Small intestine (tissue), 7 donors: ENCODE results near the gene CXXC5. TPM values are rescaled to one million over a fixed set of nuclear protein-coding genes. Genes with fewer than 3 reads are reported as not detected.

ENCODE experiments used
- DNase-seq, 2 donors: peaks; one replicate each; pipeline versions ENCODE4 v3.0.0 to v3.0.0-alpha.2; 2013
- FAIRE-seq: peaks from 2 replicates; lab custom pipeline; 2012; peaks lifted over from hg19 to GRCh38; lab: Jason Lieb, UNC
- H3K27ac ChIP-seq, 3 donors: one replicate each; pipeline ENCODE4 v1.5.1; 2013; ENCODE audit warnings: low read length in 2 of 3, mild to moderate bottlenecking in 2 of 3, control low read depth in 1 of 3, inconsistent platforms in 1 of 3, low read depth in 1 of 3, moderate library complexity in 1 of 3
- H3K27me3 ChIP-seq, 3 donors: one replicate each; pipeline ENCODE4 v1.6.1; 2013; ENCODE audit warnings: low read length in 3 of 3, inconsistent platforms in 1 of 3; ENCODE audit not compliant: control insufficient read depth in 3 of 3, insufficient read depth in 3 of 3
- H3K36me3 ChIP-seq, 3 donors: one replicate each; pipeline ENCODE4 v1.6.1; 2013; ENCODE audit warnings: low read length in 3 of 3, inconsistent platforms in 1 of 3, low read depth in 1 of 3, mild to moderate bottlenecking in 1 of 3, moderate library complexity in 1 of 3; ENCODE audit not compliant: control insufficient read depth in 3 of 3, insufficient read depth in 2 of 3
- H3K4me1 ChIP-seq, 3 donors: one replicate each; pipeline ENCODE4 v1.6.1; 2013; ENCODE audit warnings: low read length in 2 of 3, inconsistent platforms in 1 of 3, low read depth in 1 of 3, mild to moderate bottlenecking in 1 of 3, moderate library complexity in 1 of 3; ENCODE audit not compliant: control insufficient read depth in 3 of 3, insufficient read depth in 2 of 3
- H3K4me3 ChIP-seq, 3 donors: one replicate each; pipeline ENCODE4 v1.5.1; 2013; ENCODE audit warnings: low read length in 3 of 3, control low read depth in 1 of 3, inconsistent platforms in 1 of 3, low read depth in 1 of 3, mild to moderate bottlenecking in 1 of 3, moderate library complexity in 1 of 3
- H3K9me3 ChIP-seq, 2 donors: one replicate each; pipeline ENCODE4 v1.6.1; 2013; ENCODE audit warnings: low read depth in 1 of 2, low read length in 1 of 2; ENCODE audit not compliant: control insufficient read depth in 2 of 2, insufficient read depth in 1 of 2
- WGBS, 3 donors: extraction: QIAGEN DNeasy Blood & Tissue Kit; methylation state at CpG; one replicate each; pipeline ENCODE4 v1.1.7; 2013; 5-methylcytosine and 5-hydroxymethylcytosine counted together
- polyA plus RNA-seq, 4 donors: library from polyadenylated mRNA; stranded (reverse) in 3 of 4; unstranded in 1 of 4; fragments of 200-250 nt in 3 of 4; fragments of 120-200 nt in 1 of 4; gene quantifications; one replicate each; pipeline versions ENCODE4 v1.2.1 to v1.2.3, GENCODE V29; 2013
- donor health status: healthy with polysubstance abuse.
- donor health status: control.
- donor health status: control.
- donor health status: Bipolar disorder and iron deficiency.
- donor health status: healthy.

The CXXC5 gene
- polyA plus RNA-seq, 4 donors: 3.8 to 89.4 (median 18.2) TPM

GRCh38 chr5:139639619-139640380, 8.3 kb upstream of the CXXC5 start:
- H3K36me3 ChIP-seq: peaks cover 0 to 13% (median 0%) of the 10 kb centered on the region in 3 donors
- DNase-seq (no peak), FAIRE-seq (no peak)
- H3K4me3 ChIP-seq: no peak overlapping the region
- WGBS, 3 donors: 69 to 73% (median 69%) methylated on average over 11 of the region's 11 CpGs
- H3K27ac ChIP-seq: peak overlapping the region in 1 of 3 donors; percentile 96
- H3K27me3 ChIP-seq: no peaks in the 10 kb centered on the region
- peaks cover 5 to 89% (median 15%) of the 10 kb centered on the region in 3 donors for H3K4me1 ChIP-seq
- no peaks in the 10 kb centered on the region for H3K9me3 ChIP-seq

- no peaks in the 10 kb centered on the region for H3K27me3 ChIP-seq
- WGBS, 3 donors: 90 to 94% (median 92%) methylated on average over 13 of the region's 13 CpGs
- no peak for FAIRE-seq
- peaks cover 5 to 94% (median 14%) of the 10 kb centered on the region in 3 donors for H3K4me1 ChIP-seq
- no peak overlapping the region for H3K4me3 ChIP-seq
- DNase-seq: no peak
- H3K27ac ChIP-seq: no peak overlapping the region
- no peaks in the 10 kb centered on the region for H3K9me3 ChIP-seq
- H3K36me3 ChIP-seq: peaks cover 0 to 9% (median 0%) of the 10 kb centered on the region in 3 donors
Observed at GRCh38 chr5:139640421-139641115, 7.6 kb upstream of the CXXC5 start.

- no peaks in the 10 kb centered on the region for H3K9me3 ChIP-seq
- peaks cover 0 to 9% (median 0%) of the 10 kb centered on the region in 3 donors for H3K36me3 ChIP-seq
- peak in 1 of 2 donors; percentile 39 for DNase-seq
- peak overlapping the region in 1 of 3 donors; percentile 87 for H3K27ac ChIP-seq
- H3K4me3 ChIP-seq: no peak overlapping the region
- peaks cover 5 to 94% (median 6%) of the 10 kb centered on the region in 3 donors for H3K4me1 ChIP-seq
- 90 to 91% (median 91%) methylated on average over 6 of the region's 6 CpGs for WGBS, 3 donors
- H3K27me3 ChIP-seq: no peaks in the 10 kb centered on the region
- no peak for FAIRE-seq
Observed at GRCh38 chr5:139641116-139642080, 6.8 kb upstream of the CXXC5 start.

GRCh38 chr5:139642213-139642612, 5.9 kb upstream of the CXXC5 start:
- H3K27me3 ChIP-seq: no peaks in the 10 kb centered on the region
- peaks cover 2 to 94% (median 3%) of the 10 kb centered on the region in 3 donors for H3K4me1 ChIP-seq
- peaks cover 0 to 9% (median 0%) of the 10 kb centered on the region in 3 donors for H3K36me3 ChIP-seq
- 17 to 46% (median 33%) methylated on average over 7 of the region's 7 CpGs for WGBS, 3 donors
- H3K9me3 ChIP-seq: no peaks in the 10 kb centered on the region
- FAIRE-seq: no peak
- no peak overlapping the region for H3K4me3 ChIP-seq
- DNase-seq: no peak
- H3K27ac ChIP-seq: peak overlapping the region in 1 of 3 donors; percentile 87

- FAIRE-seq: no peak
- H3K27ac ChIP-seq: peak overlapping the region; percentile 7 to 87 (median 73)
- no peak overlapping the region for H3K4me3 ChIP-seq
- H3K4me1 ChIP-seq: peaks cover 4 to 95% (median 6%) of the 10 kb centered on the region in 3 donors
- WGBS, 3 donors: 12 to 51% (median 37%) methylated on average over 15 to 16 of the region's 16 CpGs
- H3K9me3 ChIP-seq: no peaks in the 10 kb centered on the region
- peak; percentile 89 to 97 for DNase-seq
- peaks cover 0 to 9% (median 0%) of the 10 kb centered on the region in 3 donors for H3K36me3 ChIP-seq
- H3K27me3 ChIP-seq: no peaks in the 10 kb centered on the region
Observed at GRCh38 chr5:139642891-139643871, 5.0 kb upstream of the CXXC5 start.

GRCh38 chr5:139644001-139644456, 4.1 kb upstream of the CXXC5 start:
- H3K4me3 ChIP-seq: no peak overlapping the region
- H3K9me3 ChIP-seq: no peaks in the 10 kb centered on the region
- 38 to 67% (median 63%) methylated on average over 5 of the region's 5 CpGs for WGBS, 3 donors
- no peak for DNase-seq
- FAIRE-seq: no peak
- H3K4me1 ChIP-seq: peaks cover 4 to 87% (median 6%) of the 10 kb centered on the region in 3 donors
- H3K36me3 ChIP-seq: peaks cover 0 to 4% (median 0%) of the 10 kb centered on the region in 3 donors
- H3K27ac ChIP-seq: peak overlapping the region; percentile 7 to 87 (median 73)
- H3K27me3 ChIP-seq: no peaks in the 10 kb centered on the region
